ENCODE results near the gene MTPN. TPM values are rescaled to one million over a fixed set of nuclear protein-coding genes. Genes with fewer than 3 reads are reported as not detected.

Gene MTPN
- total RNA-seq, 4 donors from 2014 or later: 70.8 to 160 (median 110) TPM

GRCh38 chr7:135913404-135913803 lies 63.8 kb downstream of the MTPN start:
- TF ChIP-seq CTCF (IDR thresholded peaks at IDR 0.05; ENCODE audit: low read depth): no peak

- no peak for TF ChIP-seq CTCF (IDR thresholded peaks at IDR 0.05; ENCODE audit: low read depth)
Measured at GRCh38 chr7:135911099-135911498, 66.1 kb downstream of the MTPN start.

- TF ChIP-seq CTCF (IDR thresholded peaks at IDR 0.05; ENCODE audit: low read depth): no peak
Measured at GRCh38 chr7:135910393-135911036, 66.6 kb downstream of the MTPN start.

GRCh38 chr7:135905858-135906257 lies 71.3 kb downstream of the MTPN start:
- TF ChIP-seq CTCF (IDR thresholded peaks at IDR 0.05; ENCODE audit: low read depth): no peak

- no peak for TF ChIP-seq CTCF (IDR thresholded peaks at IDR 0.05; ENCODE audit: low read depth)
Measured at GRCh38 chr7:135905355-135905754, 71.8 kb downstream of the MTPN start.

- TF ChIP-seq CTCF (IDR thresholded peaks at IDR 0.05; ENCODE audit: low read depth): no peak
Measured at GRCh38 chr7:135904282-135904681, 72.9 kb downstream of the MTPN start.

- TF ChIP-seq CTCF (IDR thresholded peaks at IDR 0.05; ENCODE audit: low read depth): no peak
Measured at GRCh38 chr7:135901585-135902540, 75.3 kb downstream of the MTPN start.
